GM21528 (cell line): ENCODE measurements around the gene ASPHD2.

Experiments used
- ATAC-seq: cut with Tn5 transposase; IDR thresholded peaks from one replicate; pipeline ENCODE4 v1.9.1; 2021; ENCODE audit warnings: mild to moderate bottlenecking, moderate library complexity; ENCODE audit not compliant: unreplicated experiment, low FRiP score

ASPHD2 gene

GRCh38 chr22:26492220-26492619, 63.2 kb downstream of the ASPHD2 start:
- ATAC-seq, result no peak

GRCh38 chr22:26494506-26494905, 65.4 kb downstream of the ASPHD2 start:
- no peak for ATAC-seq
